HG02943 (cell line): ENCODE data around the gene ITIH3.

Experiments used
- ATAC-seq: cut with Tn5 transposase; IDR thresholded peaks from one replicate; pipeline ENCODE4 v1.9.1; 2021; ENCODE audit warnings: mild to moderate bottlenecking, low read depth, moderate library complexity; ENCODE audit not compliant: unreplicated experiment

The ITIH3 gene

GRCh38 chr3:52792413-52792812 is 2.2 kb upstream of the ITIH3 start:
- no peak for ATAC-seq

- ATAC-seq = no peak
These were observed 1.5 kb upstream of the ITIH3 start for GRCh38 chr3:52792961-52793695.

- no peak for ATAC-seq
These were observed 639 bp upstream of the ITIH3 start for GRCh38 chr3:52793702-52794611.

GRCh38 chr3:52795298-52795900 is 803 bp downstream of the ITIH3 start:
- ATAC-seq = no peak

GRCh38 chr3:52796411-52796810 is 1.8 kb downstream of the ITIH3 start:
- ATAC-seq = no peak

GRCh38 chr3:52798376-52798977 is 3.9 kb downstream of the ITIH3 start:
- no peak for ATAC-seq

GRCh38 chr3:52798978-52799476 is 4.4 kb downstream of the ITIH3 start:
- ATAC-seq = no peak

GRCh38 chr3:52800079-52800478 is 5.5 kb downstream of the ITIH3 start:
- no peak for ATAC-seq

GRCh38 chr3:52801839-52802238 is 7.2 kb downstream of the ITIH3 start:
- ATAC-seq = no peak

GRCh38 chr3:52805270-52806039 is 10.9 kb downstream of the ITIH3 start:
- ATAC-seq = no peak

GRCh38 chr3:52809149-52809548 is 14.6 kb downstream of the ITIH3 start:
- ATAC-seq = no peak

GRCh38 chr3:52809662-52810377 is 15.2 kb downstream of the ITIH3 start:
- no peak for ATAC-seq

- ATAC-seq = no peak
These were observed 16.3 kb downstream of the ITIH3 start for GRCh38 chr3:52810923-52811322.

GRCh38 chr3:52811452-52812011 is 16.9 kb downstream of the ITIH3 start:
- ATAC-seq = no peak

- no peak for ATAC-seq
These were observed 19.2 kb downstream of the ITIH3 start for GRCh38 chr3:52813810-52814209.

GRCh38 chr3:52816199-52816598 is 21.6 kb downstream of the ITIH3 start:
- ATAC-seq = no peak

- no peak for ATAC-seq
These were observed 22.1 kb downstream of the ITIH3 start for GRCh38 chr3:52816654-52817053.

GRCh38 chr3:52817221-52817620 is 22.6 kb downstream of the ITIH3 start:
- ATAC-seq = no peak

- no peak for ATAC-seq
These were observed 23.3 kb downstream of the ITIH3 start for GRCh38 chr3:52817860-52818259.
